KG1 (cell line): ENCODE results near the gene VRK2.
"Not testable (repeated sequence)": the region's sequence is repeated elsewhere in the genome, so short reads cannot be mapped to it uniquely, and the experiment has no call there.

Experiments used
- DNase-seq: peaks from one replicate; lab custom pipeline; 2025; lab: John Stamatoyannopoulos, UW

VRK2 gene

DNA sequence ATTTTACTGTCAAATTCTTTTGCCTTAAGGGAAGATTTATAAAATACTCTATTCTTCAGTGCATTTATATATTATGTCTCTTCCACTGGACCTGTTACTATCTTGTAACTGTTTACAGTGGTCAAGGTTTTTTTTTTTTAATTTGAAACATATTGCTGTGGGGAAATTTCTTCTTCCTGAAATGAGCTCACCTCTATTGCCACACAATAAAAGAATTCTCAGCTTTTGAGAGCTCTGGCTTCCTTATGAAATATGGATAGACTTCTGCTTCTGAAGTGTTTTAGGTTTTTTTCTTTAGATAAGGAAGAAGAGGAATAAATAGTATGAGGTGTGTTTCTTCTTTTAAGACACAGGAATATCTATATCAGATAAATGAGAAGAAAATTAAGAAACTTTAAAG is 7.7 kb downstream of the VRK2 start:
- no peak for DNase-seq

DNA sequence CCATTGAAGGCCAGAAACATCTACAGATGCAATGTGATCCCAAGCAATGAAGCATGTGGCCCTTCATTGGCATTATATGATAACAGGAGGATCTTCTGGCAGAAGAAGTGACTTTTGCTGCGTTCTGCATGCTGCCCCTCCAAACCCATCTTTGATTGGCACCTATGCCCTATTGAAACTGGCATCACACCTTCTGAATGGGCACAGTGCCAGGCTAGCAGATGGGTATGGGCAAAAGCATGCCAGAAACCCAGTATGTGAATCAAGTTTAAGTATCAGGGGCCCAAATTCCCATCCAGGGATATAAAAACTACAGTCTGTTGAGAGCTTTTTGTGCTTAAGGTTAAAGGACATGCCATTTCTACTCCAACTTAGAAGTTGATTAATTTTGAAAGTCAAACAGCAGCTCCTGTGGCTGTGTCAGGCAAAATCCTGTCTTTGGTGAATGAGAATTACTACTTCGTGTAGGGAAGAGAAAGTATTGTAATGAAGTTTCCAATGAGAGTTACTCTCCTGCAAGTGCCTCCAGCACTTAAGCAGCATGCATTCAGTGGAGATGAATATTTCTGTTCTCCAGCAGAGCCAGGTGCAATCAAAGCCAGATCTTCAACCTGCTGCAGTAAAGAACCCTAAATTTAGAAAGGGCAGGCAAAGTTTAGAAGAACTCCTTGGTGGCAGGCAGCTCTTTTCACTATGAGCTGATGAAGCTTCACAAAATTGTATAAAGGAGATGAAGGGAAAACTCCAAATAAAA is 8.6 kb downstream of the VRK2 start:
- DNase-seq = no peak

DNA sequence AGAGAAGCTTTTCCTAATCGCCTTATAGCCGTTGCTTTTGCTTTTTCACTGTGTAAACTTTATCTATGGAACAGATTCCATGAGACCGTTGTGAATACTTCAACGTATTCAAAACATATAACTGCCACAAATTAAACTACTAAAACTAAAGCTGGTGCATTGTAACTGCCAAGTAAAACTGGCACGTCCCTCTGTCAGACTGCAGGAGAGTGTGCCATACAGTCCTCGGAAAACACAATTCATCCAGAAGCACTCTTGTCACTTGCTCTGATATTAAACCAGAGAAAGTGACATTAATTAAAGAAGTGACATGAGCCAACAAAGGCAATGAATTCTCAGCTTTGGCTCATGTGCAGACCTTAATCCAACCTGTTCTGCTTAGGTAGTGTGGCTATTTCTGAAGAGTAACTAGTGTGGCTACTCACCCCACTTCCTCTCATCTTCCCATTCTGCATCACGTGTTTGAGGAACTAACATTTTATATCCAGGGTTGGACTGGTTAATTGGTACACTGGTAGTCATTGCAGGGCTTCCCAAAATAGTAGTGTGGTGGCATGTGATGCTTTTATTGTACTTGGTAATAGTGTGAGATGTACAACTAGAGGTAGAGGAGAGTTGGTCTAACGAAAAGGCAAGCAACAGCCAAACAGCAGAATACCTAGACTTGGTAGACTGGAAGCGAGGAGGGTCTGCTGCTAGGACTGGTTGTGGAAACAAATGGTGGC is 9.7 kb downstream of the VRK2 start:
- DNase-seq = no peak

DNA sequence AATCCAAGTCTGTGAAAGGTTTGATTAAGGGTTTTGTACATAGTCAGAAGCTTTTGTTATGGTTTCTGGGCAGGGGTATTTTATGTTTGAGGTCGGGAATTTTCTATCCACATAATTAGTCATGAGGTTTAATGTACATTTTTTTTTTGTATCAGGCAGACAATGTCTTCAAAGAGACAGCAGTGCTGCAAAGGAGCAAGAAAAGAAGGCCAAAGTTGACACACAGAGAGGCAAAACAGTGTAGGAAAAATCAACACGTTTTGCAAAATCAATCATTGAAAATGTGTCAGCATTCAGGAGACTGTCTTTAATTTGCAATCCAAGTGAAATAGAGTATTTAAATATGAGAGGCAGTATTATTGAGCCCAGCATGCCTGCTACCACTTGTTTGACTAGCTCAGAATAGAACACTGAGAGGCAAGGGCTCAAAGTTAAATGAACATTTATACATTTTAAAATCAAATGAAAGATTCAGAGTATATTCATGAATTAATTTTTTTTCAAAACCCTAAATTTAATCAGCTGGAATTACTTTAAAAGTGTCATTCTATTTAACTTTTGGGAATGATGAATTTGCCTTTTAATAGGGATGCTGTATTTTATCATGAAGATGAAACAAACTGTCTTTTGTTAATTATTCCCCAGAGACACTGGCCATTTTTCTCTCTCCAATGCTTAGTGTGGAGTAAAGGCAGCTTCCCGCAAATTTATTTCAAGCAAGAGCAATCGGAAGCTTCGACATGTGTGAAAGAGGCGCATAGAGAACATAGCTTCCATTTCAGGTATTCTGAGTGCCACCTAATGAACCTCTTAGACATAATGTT is 11.3 kb downstream of the VRK2 start:
- DNase-seq = no peak

DNA sequence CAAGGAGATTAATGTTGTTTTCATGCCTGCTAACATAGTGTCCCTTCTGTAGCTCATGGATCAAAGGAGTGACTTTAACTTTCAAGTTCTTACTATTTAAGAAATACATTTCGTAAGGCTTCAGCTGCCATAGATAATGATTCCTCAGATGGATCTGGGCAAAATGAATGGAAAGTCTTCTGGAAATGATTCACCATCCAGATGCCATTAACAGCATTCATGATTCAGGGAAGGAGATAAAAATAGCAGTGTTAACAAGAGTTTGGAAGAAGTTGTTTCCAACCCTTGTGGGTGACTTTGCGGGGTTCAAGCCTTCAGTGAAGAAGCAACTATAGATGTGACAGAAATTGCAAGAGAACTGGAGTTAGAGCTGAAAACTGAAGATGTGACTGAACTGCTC is 17.0 kb downstream of the VRK2 start:
- no peak for DNase-seq

DNA sequence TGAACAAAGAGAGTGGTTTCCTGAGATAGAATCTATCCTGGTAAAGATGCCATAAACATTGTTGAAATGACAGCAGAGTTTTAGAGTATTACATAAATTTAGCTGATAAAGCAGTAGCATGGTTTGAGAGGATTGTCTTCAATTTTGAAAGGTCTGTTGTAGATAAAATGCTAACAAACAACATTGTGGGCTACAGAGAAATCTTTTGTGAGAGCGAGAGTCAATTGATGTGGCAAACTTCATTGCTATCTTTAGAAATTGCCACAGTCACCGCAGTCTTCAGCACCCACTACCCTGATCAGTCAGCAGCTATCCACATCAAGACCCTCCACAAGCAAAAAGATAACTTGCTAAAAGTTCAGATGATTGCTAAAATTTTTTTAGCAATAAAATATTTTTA is 17.5 kb downstream of the VRK2 start:
- no peak for DNase-seq

DNA sequence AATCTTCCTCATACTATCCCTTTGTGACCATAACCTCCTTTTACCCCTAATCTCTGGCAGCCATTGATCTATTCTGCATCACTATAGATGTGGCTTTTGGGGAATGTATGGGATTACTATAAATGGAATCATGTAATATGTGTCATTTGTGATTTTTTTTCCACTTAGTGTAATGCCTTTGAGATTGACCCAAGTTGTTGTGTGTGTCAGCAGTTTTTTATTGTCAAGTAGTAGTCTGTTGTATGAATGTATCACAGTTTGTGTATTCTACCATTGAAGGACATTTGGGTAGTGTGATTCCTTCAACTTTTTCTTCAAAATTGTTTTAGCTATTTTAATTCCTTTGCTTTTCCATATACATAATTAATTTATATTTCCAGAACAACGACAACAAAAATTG is 18.6 kb downstream of the VRK2 start:
- no peak for DNase-seq

DNA sequence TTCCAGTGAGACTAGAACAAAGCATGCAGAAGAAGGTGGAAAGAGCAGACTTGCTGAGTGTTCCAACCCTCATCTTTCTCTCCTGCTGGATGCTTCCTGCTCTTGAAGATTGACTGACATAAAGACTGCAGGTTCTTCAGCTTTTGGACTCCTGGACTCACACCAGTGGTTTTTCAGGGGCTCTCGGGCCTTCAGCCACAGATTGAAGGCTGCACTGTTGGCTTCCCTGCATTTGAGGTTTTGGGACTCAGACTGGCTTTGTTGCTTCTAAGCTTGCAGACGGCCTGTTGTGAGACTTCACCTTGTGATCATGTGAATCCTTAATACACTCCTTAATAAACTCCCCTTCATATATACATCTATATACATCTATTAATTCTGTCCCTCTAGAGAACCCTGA is 20.4 kb downstream of the VRK2 start:
- no peak for DNase-seq

DNA sequence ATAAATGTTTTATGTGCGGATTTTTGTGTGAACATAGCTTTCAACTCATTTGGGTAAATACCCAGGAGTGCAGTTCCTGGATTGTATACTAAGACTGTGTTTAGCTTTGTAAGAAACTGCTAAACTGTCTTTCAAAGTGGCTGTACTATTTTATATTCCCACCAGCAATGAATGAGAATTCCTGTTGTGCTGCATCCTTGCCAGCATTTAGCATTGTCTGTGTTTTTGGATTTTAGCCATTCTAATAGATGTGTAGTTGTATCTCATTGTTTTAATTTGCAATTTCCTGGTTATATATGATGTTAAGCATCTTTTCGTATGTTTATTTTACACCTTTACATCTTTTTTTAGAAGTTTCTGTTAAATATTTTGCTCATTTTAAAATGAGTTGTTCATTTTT is 24.2 kb downstream of the VRK2 start:
- no peak for DNase-seq

DNA sequence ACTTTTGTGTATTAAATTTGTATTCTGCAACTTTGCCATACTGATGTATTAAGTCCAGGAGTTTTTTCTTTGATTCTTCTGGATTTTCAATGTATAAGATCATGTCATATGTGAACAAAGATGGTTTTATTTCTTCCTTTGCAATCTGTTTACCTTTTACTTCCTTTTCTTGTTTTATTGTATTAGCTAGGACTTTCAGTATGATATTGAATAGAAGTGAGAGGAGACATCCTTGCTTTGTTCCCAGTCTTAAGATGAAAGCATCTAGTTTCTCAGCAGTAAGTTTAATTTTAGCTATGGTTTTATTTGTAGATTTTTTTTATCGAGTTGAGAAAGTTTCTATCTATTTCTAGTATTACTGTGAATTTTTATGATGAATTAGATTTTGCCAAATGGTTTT is 25.5 kb downstream of the VRK2 start:
- no peak for DNase-seq

DNA sequence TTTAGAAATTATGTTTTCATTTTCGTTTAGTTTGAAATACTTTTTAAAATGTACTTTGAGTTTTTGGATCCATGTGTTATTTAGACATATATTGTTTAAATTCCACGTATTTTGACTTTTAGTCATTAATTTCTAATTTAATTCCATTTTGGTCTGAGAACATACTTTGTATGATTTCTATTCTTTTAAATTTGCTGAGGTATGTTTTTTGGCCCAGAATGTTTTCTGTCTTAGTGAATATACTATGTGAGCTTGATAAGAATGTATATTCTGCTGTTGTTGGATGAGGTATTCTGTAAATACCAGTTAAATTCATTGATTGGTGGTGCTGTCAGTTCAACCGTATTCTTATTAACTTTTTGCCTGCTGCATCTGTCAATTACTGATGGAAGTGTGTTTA is 26.4 kb downstream of the VRK2 start:
- DNase-seq = no peak

DNA sequence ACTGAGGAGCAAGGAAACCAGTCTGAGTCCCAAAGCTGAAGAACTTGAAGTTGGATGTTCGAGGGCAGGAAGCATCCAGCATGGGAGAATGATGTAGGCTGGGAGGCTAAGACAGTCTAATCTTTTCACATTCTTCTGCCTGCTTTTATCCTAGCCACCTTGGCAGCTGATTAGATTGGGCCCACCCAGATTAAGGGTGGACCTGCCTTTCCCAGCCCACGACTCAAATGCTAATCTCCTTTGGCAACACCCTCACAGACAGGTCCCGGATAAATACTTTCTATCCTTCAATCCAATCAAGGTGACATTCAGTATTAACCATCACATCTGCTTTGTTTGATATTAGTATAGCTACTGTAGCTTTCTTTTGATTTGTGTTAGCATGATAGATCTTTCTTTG is 27.1 kb downstream of the VRK2 start:
- no peak for DNase-seq

DNA sequence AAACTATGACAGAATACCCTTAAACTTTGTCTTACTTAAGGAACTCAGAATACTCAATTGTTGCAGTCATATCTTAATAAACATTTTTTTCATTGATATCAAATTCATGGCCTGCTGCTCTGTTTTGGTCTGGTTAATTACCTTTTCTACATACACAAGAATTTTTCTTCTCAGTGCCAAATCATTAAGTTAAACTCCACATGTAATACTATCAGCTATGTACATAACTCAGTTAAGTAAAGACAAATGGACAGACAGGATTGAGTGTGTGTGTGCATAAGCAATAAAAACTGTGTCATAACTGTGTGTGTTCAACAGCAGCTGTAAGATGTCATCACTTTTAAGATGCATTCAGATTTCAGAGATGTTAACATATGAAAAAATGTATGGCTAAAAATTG is 34.4 kb downstream of the VRK2 start:
- DNase-seq = no peak

DNA sequence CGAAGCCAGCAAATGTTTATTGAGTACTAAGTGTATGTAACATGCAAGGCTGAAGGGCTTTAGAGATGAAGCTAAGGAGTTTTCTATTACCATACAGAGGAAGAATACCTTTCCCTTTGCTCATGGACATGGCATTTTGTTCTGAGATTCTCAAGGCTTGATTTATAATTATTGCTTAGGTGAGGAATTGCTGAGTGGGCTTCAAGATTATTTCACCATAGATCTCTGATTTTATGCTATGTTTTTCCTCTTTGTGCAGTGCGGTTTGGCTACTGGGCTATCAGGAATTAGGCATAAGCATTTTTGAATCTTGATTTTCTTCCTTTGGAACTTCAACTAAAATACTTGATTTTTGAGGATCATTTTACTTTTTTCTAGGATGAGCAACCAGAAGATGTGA is 42.5 kb downstream of the VRK2 start:
- no peak for DNase-seq

DNA sequence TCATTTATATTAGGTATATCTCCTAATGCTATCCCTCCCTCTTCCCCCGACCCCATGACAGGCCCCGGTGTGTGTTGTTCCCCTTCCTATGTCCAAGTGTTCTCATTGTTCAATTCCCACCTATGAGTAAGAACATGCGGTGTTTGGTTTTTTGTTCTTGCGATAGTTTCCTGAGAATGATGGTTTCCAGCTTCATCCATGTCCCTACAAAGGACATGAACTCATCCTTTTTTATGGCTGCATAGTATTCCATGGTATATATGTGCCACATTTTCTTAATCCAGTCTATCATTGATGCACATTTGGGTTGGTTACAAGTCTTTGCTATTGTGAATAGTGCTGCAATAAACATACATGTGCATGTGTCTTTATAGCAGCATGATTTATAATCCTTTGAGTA is 46.2 kb downstream of the VRK2 start:
- not testable (repeated sequence) for DNase-seq

DNA sequence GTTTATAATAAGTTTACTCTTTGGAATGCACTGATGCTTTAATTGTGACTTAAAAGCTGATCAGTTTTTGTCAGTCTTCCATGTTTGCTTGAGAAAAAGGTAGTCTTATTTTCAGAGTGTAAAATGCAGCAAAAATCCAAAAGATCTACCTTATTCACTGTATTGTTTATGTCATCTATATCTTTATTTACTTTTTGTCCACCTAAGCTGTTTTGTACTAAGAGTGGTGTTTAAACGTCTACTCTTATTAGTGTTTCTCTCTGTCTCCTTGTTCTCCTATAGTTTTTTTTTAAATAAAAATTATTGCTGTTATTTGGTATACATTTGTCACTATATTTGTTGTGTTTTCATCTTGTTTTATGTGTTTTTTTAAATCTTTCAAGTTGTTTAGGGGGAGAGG is 50.4 kb downstream of the VRK2 start:
- DNase-seq = no peak

DNA sequence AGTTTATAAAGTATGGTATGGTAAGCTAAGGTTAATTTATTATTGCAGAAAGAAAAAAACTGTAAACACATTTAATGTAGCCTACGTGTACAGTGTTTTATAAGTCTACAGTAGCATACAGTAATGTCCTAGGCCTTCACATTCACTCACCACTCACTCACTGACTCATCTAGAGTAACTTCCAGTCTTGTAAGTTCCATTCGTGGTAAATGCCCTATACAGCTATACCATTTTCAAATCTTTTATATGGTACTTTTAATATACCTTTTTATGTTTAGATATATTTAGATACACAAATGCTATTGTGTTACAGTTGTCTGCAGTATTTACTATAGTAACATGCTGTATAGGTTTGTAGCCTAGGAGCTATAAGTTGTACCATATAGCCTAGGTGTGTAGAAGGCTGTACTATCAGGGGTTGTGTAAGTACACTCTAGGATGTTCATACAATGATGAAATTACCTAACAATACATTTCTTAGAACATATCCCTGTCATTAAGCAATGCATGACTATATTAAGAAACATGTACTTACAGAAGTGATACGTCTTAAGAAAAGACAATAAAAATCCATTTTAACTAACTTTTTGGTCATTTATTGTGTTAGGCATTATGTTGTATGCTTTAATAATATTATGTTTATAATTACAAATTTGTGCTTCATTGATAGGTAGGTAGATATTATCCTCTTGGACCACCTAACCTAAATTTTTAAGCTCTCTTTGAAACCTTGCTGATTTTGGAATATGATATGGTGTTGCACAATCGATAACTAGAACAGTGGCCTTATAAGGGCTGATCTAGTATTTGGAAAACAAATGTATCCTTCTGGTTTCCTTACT is 51.9 kb downstream of the VRK2 start:
- DNase-seq = no peak

DNA sequence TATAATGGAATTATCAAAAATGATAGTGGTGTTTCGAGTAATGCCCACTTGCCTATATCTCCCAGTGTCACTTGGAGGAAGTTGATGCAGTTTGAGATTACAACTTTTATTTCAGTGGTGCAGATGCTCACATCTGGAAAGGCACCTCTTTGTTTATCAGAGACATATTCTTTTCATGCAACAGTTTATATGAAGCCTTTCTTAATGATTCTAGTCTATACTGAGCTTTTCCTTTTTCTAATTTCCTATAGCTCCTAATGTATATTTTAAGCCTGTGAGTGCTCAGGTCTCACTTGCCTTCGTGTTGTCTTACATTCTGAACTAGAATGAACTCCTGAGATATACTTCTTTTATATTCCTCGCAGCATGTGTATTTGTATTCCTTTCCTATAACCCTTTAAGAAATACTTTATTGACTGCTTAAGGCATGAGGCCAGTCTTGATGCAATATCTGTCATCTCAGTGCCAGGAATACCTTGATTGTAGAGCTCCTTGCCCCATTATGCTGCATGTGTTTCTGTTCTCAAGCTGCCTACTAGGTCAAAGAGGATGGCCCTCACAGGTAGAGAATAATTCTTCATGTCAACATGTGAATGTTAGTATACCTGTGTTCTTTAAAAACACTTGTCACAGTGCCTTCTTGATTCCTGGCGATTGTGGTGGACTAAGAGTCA is 52.6 kb downstream of the VRK2 start:
- no peak for DNase-seq

DNA sequence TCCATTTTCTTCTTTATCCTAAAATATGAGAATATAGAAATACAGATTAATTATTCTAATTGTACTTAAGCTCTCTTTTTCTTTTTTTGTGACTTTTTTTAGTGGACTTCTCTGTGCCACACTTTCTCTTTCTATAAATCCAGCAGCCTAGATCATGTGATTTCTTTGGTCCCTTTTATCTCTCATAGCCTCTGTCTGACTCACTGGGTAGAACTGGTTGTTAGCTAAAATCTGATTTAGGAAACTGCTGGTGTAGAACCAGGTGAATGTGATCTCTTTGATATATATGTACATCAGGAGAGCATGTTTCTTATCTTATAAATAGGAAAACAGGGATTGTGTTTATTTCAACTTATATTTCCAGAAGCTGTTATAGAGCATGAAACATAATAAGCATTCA is 54.9 kb downstream of the VRK2 start:
- no peak for DNase-seq

DNA sequence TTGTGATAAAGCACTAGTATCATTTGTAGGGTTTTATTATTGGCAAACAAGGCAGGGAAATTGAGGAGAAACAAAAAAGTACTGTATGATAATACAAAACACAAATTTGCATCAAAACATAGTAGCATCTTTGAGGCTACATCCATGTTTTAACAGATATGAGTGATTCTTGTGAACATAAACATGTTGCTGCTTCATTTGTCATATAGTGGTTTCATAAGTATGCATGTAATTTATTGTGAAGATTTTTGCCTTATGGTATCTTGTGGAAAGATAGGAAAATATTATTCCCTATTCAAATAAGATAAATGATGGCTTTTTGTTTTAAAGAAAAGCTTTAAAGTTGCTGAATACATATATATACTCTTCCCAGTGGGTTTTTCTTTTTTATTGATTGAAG is 60.3 kb downstream of the VRK2 start:
- DNase-seq = no peak
